Liver (tissue), 3 donors: ENCODE measurements around the gene ANAPC5.

Source experiments
- CTCF ChIP-seq: fragments of 150-350 bp; IDR thresholded peaks from 2 replicates; pipeline ENCODE4 v1.5.1; 2017; ENCODE audit warnings: improper control_type of control experiment, low read depth, low read length; ENCODE audit not compliant: missing input control
- EGR1 ChIP-seq, 2 donors: IDR thresholded peaks; 2 replicates each; pipeline ENCODE4 v1.6.1; 2016 to 2018; ENCODE audit warnings: antibody characterized with exemption in 2 of 2, low read depth in 2 of 2
- FOXA1 ChIP-seq: IDR thresholded peaks from 2 replicates; pipeline ENCODE4 v1.6.1; 2016; ENCODE audit warnings: antibody characterized with exemption
- GABPA ChIP-seq, 2 donors: IDR thresholded peaks in 1 of 2; conservative IDR thresholded peaks in 1 of 2; 2 replicates each; pipeline ENCODE4 v1.6.1; 2016; ENCODE audit warnings: antibody characterized with exemption in 2 of 2, mild to moderate bottlenecking in 1 of 2, moderate library complexity in 1 of 2
- JUND ChIP-seq, 2 donors: IDR thresholded peaks; 2 replicates each; pipeline ENCODE4 v1.6.1; 2016; ENCODE audit warnings: antibody characterized with exemption in 2 of 2
- RAD21 ChIP-seq, 2 donors: IDR thresholded peaks; 2 replicates each; pipeline ENCODE4 v1.6.1; 2016; ENCODE audit warnings: antibody characterized with exemption in 2 of 2, mild to moderate bottlenecking in 2 of 2
- SP1 ChIP-seq: IDR thresholded peaks from 2 replicates; pipeline ENCODE4 v1.6.1; 2018; ENCODE audit warnings: antibody characterized with exemption, mild to moderate bottlenecking
- TAF1 ChIP-seq: conservative IDR thresholded peaks from 2 replicates; pipeline ENCODE4 v1.6.1; 2016; ENCODE audit warnings: antibody characterized with exemption, mild to moderate bottlenecking
- TF ChIP-seq, protein P1 (sequence below): IDR thresholded peaks from 2 replicates; pipeline ENCODE4 v1.6.1; 2016; ENCODE audit warnings: antibody characterized with exemption
- donor health status: healthy.
- donor health status: healthy.

DNA sequence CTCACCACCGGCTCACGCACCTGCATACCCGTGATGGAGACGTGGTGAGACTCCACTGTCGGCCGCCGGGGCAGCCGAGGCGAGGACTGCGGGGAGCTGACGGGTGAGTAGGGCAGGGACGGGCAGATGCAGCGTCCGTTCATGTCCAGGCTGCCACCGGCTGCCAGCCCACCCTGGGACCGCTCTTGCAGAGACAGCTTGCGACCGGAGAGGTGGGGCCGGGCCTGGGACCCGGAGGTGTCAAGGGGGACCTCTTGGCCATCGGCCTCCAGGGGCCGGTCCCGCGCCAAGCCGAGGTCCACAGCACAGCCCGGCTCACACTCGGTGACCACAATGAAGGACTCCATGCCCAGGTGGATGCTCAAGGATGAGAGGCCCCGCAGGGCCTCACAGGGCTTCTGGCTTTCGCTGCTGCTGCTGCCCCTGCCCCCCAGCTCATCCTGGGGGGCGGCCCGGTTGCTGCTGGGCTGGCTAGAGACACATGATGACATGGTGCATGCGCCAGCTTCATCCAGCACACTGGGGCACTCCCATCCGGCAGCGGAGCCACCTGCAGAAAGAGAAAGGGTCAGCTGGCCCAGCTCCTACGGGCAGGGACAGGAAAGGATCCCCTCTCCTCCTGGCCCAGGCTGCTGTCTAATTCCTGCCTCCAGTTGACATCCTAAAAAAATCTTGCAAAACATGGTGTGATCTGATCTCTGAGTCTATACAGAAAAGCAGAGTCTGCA is 78.0 kb downstream of the ANAPC5 start:
- no peak for TF ChIP-seq CTCF
- TF ChIP-seq EGR1 (IDR thresholded peaks at IDR 0.05; ENCODE audit: low read depth in 2 of 2), result no peak
- TF ChIP-seq, protein P1, sequence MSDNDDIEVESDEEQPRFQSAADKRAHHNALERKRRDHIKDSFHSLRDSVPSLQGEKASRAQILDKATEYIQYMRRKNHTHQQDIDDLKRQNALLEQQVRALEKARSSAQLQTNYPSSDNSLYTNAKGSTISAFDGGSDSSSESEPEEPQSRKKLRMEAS, result no peak
- TF ChIP-seq RAD21 (IDR thresholded peaks at IDR 0.05), result no peak
- TF ChIP-seq GABPA (IDR thresholded peaks at IDR 0.05 in 1 of 2, conservative IDR thresholded peaks at IDR 0.05 in 1 of 2), result no peak
- TF ChIP-seq JUND (IDR thresholded peaks at IDR 0.05), result no peak
- no peak for TF ChIP-seq SP1
- no peak for TF ChIP-seq FOXA1
- no peak for TF ChIP-seq TAF1
